Measurements from ENCODE around the gene YIF1B. TPM values are rescaled to one million over a fixed set of nuclear protein-coding genes. Genes with fewer than 3 reads are reported as not detected.

The YIF1B gene
- total RNA-seq, 2 experiments from 2014 or later = 75.6 to 79.0 TPM

DNA sequence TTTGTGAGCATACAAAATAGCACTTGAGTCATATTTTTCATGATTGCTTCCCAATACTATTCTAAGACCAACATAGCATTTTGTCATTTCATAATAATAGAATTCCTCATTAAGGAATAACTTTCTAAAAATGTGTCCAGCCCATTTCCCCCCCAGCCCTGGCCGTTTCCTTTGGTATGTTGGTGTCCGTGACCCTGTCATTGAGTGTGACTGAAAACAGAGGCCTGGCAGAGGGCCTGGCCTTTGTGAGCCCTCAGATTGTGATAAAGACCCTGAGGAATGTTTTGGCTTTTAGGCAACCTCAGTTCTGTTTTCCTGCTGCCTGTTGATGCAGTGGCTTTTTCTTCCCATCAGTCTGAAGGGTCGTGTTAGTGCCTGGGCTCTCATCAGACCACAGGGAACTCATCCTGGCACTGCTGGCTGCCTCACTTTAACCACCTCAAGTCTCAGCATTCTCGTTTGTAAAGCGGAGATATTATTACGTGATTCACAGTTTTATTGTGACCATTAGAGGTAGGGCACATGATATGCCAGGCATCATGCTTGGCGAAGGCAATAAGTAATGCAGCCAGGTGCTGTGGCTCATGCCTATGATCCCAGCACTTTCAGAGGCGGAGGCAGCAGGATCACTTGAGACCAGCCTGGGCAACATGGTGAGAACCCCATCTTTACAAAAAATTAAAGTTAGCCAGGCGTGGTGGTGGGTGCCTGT is 37.6 kb downstream of the YIF1B start:
- CTCF ChIA-PET = interaction anchor here (1.2 kb wide), 1 partner anchor 18 kb away, joined by 3 read pairs; no protein-coding TSS in a partner anchor
- no peak for ATAC-seq
- TF ChIP-seq, protein P1, sequence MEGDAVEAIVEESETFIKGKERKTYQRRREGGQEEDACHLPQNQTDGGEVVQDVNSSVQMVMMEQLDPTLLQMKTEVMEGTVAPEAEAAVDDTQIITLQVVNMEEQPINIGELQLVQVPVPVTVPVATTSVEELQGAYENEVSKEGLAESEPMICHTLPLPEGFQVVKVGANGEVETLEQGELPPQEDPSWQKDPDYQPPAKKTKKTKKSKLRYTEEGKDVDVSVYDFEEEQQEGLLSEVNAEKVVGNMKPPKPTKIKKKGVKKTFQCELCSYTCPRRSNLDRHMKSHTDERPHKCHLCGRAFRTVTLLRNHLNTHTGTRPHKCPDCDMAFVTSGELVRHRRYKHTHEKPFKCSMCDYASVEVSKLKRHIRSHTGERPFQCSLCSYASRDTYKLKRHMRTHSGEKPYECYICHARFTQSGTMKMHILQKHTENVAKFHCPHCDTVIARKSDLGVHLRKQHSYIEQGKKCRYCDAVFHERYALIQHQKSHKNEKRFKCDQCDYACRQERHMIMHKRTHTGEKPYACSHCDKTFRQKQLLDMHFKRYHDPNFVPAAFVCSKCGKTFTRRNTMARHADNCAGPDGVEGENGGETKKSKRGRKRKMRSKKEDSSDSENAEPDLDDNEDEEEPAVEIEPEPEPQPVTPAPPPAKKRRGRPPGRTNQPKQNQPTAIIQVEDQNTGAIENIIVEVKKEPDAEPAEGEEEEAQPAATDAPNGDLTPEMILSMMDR (IDR thresholded peaks at IDR 0.05) = no peak
- no peak for DNase-seq
- Mint-ChIP-seq H3K9me3 (no peaks in the 10 kb centered on the region), H3K4me3 (no peak overlapping the region), H3K36me3 (ENCODE audit: low read depth) (no peaks in the 10 kb centered on the region), H3K27me3 (no peaks in the 10 kb centered on the region), H3K4me1 (ENCODE audit: low read depth) (peaks cover 17% of the 10 kb centered on the region), H3K27ac (no peak overlapping the region)
- intact Hi-C loops (cut with micrococcal nuclease) = no loop called here
- POLR2A ChIA-PET = interaction anchor here (0.9 kb wide), 1 partner anchor 25 kb away, joined by 3 read pairs; no protein-coding TSS in a partner anchor

DNA sequence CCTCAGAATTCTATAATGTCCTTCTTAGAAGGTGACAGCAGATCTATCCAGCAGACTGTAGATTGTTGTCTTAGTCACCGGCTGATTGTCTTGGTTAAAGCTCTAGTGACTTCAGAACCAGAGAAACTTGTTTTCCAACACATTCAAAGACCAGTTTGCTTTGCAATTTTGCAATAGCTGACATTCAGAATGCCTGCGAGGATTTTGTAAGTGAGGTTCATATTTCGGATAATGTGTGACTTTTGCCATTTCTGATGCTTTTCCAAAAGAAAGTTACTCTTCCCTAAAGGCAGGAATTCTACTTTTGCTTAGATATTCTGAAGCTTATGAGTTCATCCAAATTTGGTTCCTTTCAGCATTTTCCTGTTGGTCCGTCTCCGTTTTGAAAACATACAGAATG is 38.2 kb downstream of the YIF1B start:
- Mint-ChIP-seq H3K27me3 (no peaks in the 10 kb centered on the region), H3K36me3 (ENCODE audit: low read depth) (no peaks in the 10 kb centered on the region), H3K4me1 (ENCODE audit: low read depth) (peaks cover 14% of the 10 kb centered on the region), H3K27ac (no peak overlapping the region), H3K4me3 (no peak overlapping the region), H3K9me3 (no peaks in the 10 kb centered on the region)
- ChIA-PET POLR2A (no interaction called here), CTCF (interaction anchor here (1.0 to 1.1 kb wide), 2 partner anchors 12 to 22 kb away, joined by 3 read pairs; partner anchors contain the start of gene PPP1R14A)
- DNase-seq (no peak), ATAC-seq (no peak)
- intact Hi-C loops (cut with micrococcal nuclease) = no loop called here
- TF ChIP-seq, protein P1 (IDR thresholded peaks at IDR 0.05) = no peak

DNA sequence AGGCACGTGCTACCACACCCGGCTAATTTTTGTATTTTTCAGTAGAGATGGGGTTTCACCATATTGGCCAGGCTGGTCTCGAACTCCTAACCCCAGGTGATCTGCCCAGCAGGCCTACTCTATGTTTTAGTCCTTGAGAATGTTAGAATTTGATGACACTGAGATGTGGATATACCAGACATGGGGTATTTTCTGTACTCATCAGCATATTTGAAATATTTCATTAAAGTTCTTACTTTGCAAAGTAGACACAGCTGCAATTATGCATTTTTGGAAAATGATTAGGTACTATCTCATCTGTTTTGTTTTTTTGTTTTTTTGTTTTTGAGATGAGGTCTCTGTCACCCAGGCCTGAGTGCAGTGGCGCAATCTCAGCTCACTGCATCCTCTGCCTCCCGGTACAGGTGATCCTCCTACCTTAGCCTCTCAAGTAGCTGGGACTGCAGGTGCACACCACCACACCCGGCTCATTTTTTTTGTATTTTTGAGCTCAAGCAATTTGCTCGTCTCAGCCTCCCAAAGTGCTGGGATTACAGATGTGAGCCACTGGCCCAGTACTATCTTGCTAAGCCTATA is 38.7 kb downstream of the YIF1B start:
- no peak for ATAC-seq
- intact Hi-C loops (cut with micrococcal nuclease) = no loop called here
- H3K9me3 Mint-ChIP-seq = no peaks in the 10 kb centered on the region
- ChIA-PET POLR2A (no interaction called here), CTCF (interaction anchor here (0.8 to 1.1 kb wide), 3 partner anchors 12 to 44 kb away, joined by 3 read pairs; partner anchors contain the start of gene PPP1R14A)
- no peaks in the 10 kb centered on the region for H3K27me3 Mint-ChIP-seq
- no peak overlapping the region for H3K27ac Mint-ChIP-seq
- DNase-seq = no peak
- no peaks in the 10 kb centered on the region for H3K36me3 Mint-ChIP-seq (ENCODE audit: low read depth)
- no peak overlapping the region for H3K4me3 Mint-ChIP-seq
- peaks cover 9% of the 10 kb centered on the region for H3K4me1 Mint-ChIP-seq (ENCODE audit: low read depth)
- TF ChIP-seq, protein P1 (IDR thresholded peaks at IDR 0.05) = no peak

DNA sequence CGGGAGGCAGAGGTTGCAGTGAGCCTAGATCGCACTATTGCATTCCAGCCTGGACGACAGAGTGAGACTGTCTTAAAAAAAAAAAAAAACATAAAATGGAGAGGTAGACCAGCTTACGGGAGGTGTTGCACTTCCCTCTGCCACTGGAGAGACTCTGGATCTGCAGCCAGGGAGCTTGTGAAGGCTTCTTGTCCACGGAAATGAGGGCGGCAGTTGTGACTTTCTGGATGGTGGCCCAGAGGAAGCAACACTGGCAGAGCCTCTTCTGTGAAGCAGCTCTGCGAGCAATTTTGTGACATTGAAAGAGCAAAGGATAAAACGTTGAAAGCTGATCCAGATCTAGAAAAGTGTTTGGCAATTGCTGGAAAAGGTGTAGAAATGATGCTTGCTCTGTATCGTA is 41.0 kb downstream of the YIF1B start:
- ChIA-PET CTCF (interaction anchor here (2.3 kb wide), 1 partner anchor 9 kb away, joined by 8 read pairs; no protein-coding TSS in a partner anchor), POLR2A (interaction anchor here (0.6 to 1.0 kb wide), 4 partner anchors 9 to 1108 kb away, joined by 3 to 5 read pairs (median 3); no protein-coding TSS in a partner anchor)
- H3K27me3 Mint-ChIP-seq = no peaks in the 10 kb centered on the region
- no peak overlapping the region for H3K4me3 Mint-ChIP-seq
- no peak overlapping the region for H3K27ac Mint-ChIP-seq
- H3K36me3 Mint-ChIP-seq (ENCODE audit: low read depth) = no peaks in the 10 kb centered on the region
- DNase-seq (no peak), ATAC-seq (no peak)
- H3K4me1 Mint-ChIP-seq (ENCODE audit: low read depth) = peaks cover 7% of the 10 kb centered on the region
- no peaks in the 10 kb centered on the region for H3K9me3 Mint-ChIP-seq
- TF ChIP-seq, protein P1 (IDR thresholded peaks at IDR 0.05) = no peak
- intact Hi-C loops (cut with micrococcal nuclease) = no loop called here

DNA sequence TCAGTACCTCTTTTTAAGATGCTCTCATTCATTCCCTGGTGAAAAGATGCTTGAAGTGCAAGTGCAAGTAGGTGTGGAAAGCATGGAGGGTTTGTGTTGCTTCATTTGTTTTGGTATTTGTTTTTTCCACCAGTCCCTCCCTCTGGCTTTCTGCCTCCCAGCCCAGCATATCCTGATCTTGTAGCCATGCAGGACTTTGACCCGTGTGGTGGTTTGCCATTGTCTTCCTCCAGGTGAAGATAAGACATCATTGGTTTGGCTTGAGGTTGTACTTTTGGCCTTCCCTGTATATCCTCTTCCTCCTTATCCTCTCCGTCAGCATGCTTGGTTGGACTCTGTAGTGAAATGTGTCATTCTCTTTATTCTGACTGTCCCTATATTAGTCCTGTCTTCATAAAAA is 42.2 kb downstream of the YIF1B start:
- CTCF ChIA-PET = no interaction called here
- Mint-ChIP-seq H3K36me3 (ENCODE audit: low read depth) (no peaks in the 10 kb centered on the region), H3K27ac (no peak overlapping the region), H3K27me3 (no peaks in the 10 kb centered on the region), H3K4me3 (no peak overlapping the region), H3K9me3 (no peaks in the 10 kb centered on the region), H3K4me1 (ENCODE audit: low read depth) (peaks cover 8% of the 10 kb centered on the region)
- DNase-seq (no peak), ATAC-seq (no peak)
- intact Hi-C loops (cut with micrococcal nuclease) = no loop called here
- POLR2A ChIA-PET = no interaction called here
- TF ChIP-seq, protein P1 (IDR thresholded peaks at IDR 0.05) = no peak

Data from activated CD8-positive, alpha-beta T cell treated with anti-CD3 and anti-CD28 coated beads for 36 hours (primary cell).